IMR-90 (cell line): ENCODE data around the gene ADGRD1. TPM values are rescaled to one million over a fixed set of nuclear protein-coding genes. Genes with fewer than 3 reads are reported as not detected.

Experiments used
- ATAC-seq: fragments of 200-7000 bp; cut with Tn5 transposase; 2 replicates; pipeline ENCODE4 v1.9.1; 2020; ENCODE audit warnings: low read depth, mild to moderate bottlenecking, moderate library complexity
- BruUV-seq: library from RNA; stranded (reverse); fragments of 400-500 nt; replicated peaks from 2 replicates; lab custom pipeline; 2021; lab: Mats Ljungman, UMichigan
- CTCF ChIA-PET: fragments of 300-600 bp; formaldehyde crosslinking; extraction: SDS; loops from one replicate; lab custom pipeline; 2021; ENCODE audit warnings: antibody characterized with exemption; lab: Yijun Ruan, JAX
- POLR2A ChIA-PET: fragments of 300-600 bp; sonication (Branson Sonifier 250); formaldehyde crosslinking; loops from one replicate; lab custom pipeline; 2022; ENCODE audit warnings: antibody characterized with exemption; ENCODE audit not compliant: unreplicated experiment; lab: Charles Lee
- DNase-seq: peaks from one replicate; pipeline ENCODE4 v3.0.0; 2013
- H2AFZ ChIP-seq: replicated peaks from 2 replicates; pipeline ENCODE3; 2013; ENCODE audit warnings: low read length, mild to moderate bottlenecking; ENCODE audit not compliant: poor library complexity
- H2AK5ac ChIP-seq: 2 replicates; pipeline ENCODE4 v1.6.1; 2013; ENCODE audit warnings: low read depth, low read length, inconsistent platforms
- H2AK9ac ChIP-seq: replicated peaks from 2 replicates; pipeline ENCODE3; 2013; ENCODE audit warnings: mild to moderate bottlenecking, low read depth, low read length, moderate library complexity; ENCODE audit not compliant: poor library complexity
- H2BK120ac ChIP-seq: 2 replicates; pipeline ENCODE4 v1.6.1; 2013; ENCODE audit warnings: low read depth, low read length, inconsistent platforms
- H2BK15ac ChIP-seq: 3 replicates; pipeline ENCODE4 v1.6.1; 2013; ENCODE audit warnings: low read depth, low read length, inconsistent platforms
- H2BK20ac ChIP-seq: 2 replicates; pipeline ENCODE4 v1.6.1; 2013; ENCODE audit warnings: low read depth, mild to moderate bottlenecking, inconsistent platforms, low read length, moderate library complexity
- H2BK5ac ChIP-seq: 2 replicates; pipeline ENCODE4 v1.6.1; 2013; ENCODE audit warnings: mild to moderate bottlenecking, low read depth, low read length, inconsistent platforms; ENCODE audit not compliant: poor library complexity, severe bottlenecking
- H3K14ac ChIP-seq: replicated peaks from 2 replicates; pipeline ENCODE4 v1.6.1; 2013; ENCODE audit warnings: low read depth, low read length, inconsistent platforms
- H3K18ac ChIP-seq: 2 replicates; pipeline ENCODE4 v1.6.1; 2013; ENCODE audit warnings: low read depth, low read length, control low read depth
- H3K23ac ChIP-seq: 2 replicates; pipeline ENCODE4 v1.6.1; 2013; ENCODE audit warnings: low read depth, low read length, inconsistent platforms
- H3K27ac ChIP-seq: 2 replicates; pipeline ENCODE4 v1.5.1; 2013; ENCODE audit warnings: mild to moderate bottlenecking, control low read depth, low read length; ENCODE audit not compliant: insufficient read depth
- H3K27me3 ChIP-seq: 2 replicates; pipeline ENCODE4 v1.6.1; 2013; ENCODE audit warnings: low read length; ENCODE audit not compliant: control insufficient read depth, insufficient read depth
- H3K36me3 ChIP-seq: 2 replicates; pipeline ENCODE4 v1.6.1; 2013; ENCODE audit warnings: low read length, mixed read lengths; ENCODE audit not compliant: control insufficient read depth, insufficient read depth
- H3K4ac ChIP-seq: 2 replicates; pipeline ENCODE4 v1.6.1; 2013; ENCODE audit warnings: low read depth, low read length, inconsistent platforms
- H3K4me1 ChIP-seq: 2 replicates; pipeline ENCODE4 v1.6.1; 2013; ENCODE audit warnings: low read length, mixed read lengths; ENCODE audit not compliant: control insufficient read depth, insufficient read depth
- H3K4me2 ChIP-seq: 2 replicates; pipeline ENCODE4 v1.6.1; 2013; ENCODE audit warnings: low read depth, mild to moderate bottlenecking, control low read depth, low read length, moderate library complexity
- H3K4me3 ChIP-seq: 2 replicates; pipeline ENCODE4 v1.5.1; 2013; ENCODE audit warnings: low read depth, mild to moderate bottlenecking, control low read depth, low read length, moderate library complexity; ENCODE audit not compliant: insufficient read depth
- H3K56ac ChIP-seq: 2 replicates; pipeline ENCODE4 v1.6.1; 2013; ENCODE audit warnings: low read length, inconsistent platforms; ENCODE audit not compliant: insufficient read depth; ENCODE audit errors: extremely low read depth
- H3K79me1 ChIP-seq, 2 experiments: 2 replicates each; pipeline ENCODE4 v1.6.1; 2013; ENCODE audit warnings: low read length in 2 of 2, inconsistent platforms in 1 of 2, low read depth in 1 of 2
- H3K9ac ChIP-seq: 2 replicates; pipeline ENCODE4 v1.6.1; 2013; ENCODE audit warnings: low read depth, low read length, control low read depth
- H3K9me1 ChIP-seq: 2 replicates; pipeline ENCODE4 v1.6.1; 2013; ENCODE audit warnings: low read length, inconsistent platforms; ENCODE audit not compliant: insufficient read depth
- H3K9me3 ChIP-seq: 2 replicates; pipeline ENCODE4 v1.6.1; 2013; ENCODE audit warnings: low read length; ENCODE audit not compliant: control insufficient read depth, insufficient read depth
- H4K20me1 ChIP-seq: 2 replicates; pipeline ENCODE4 v1.6.1; 2013; ENCODE audit warnings: low read length, inconsistent platforms; ENCODE audit not compliant: insufficient read depth
- H4K5ac ChIP-seq: 2 replicates; pipeline ENCODE4 v1.6.1; 2013; ENCODE audit warnings: mild to moderate bottlenecking, low read depth, low read length, control low read depth
- H4K8ac ChIP-seq, 2 experiments: 2 replicates each; pipeline ENCODE4 v1.6.1; 2013; ENCODE audit warnings: low read depth in 2 of 2, low read length in 2 of 2, control low read depth in 1 of 2, inconsistent platforms in 1 of 2
- H4K91ac ChIP-seq: 2 replicates; pipeline ENCODE4 v1.6.1; 2013; ENCODE audit warnings: low read depth, low read length, inconsistent platforms; ENCODE audit not compliant: insufficient read depth
- MAFK ChIP-seq: IDR thresholded peaks from 2 replicates; pipeline ENCODE4 v1.6.1; 2012; ENCODE audit warnings: low read depth, low read length, improper control_type of control experiment
- MXI1 ChIP-seq: IDR thresholded peaks from 2 replicates; pipeline ENCODE4 v1.6.1; 2012; ENCODE audit warnings: low read depth, mild to moderate bottlenecking, low read length, moderate library complexity, borderline replicate concordance
- NFE2L2 ChIP-seq: fragments of 150-350 bp; IDR thresholded peaks from 2 replicates; pipeline ENCODE4 v1.6.1; 2016; ENCODE audit warnings: low read depth, mild to moderate bottlenecking, low read length
- RFX5 ChIP-seq: IDR thresholded peaks from 2 replicates; pipeline ENCODE4 v1.8.0; 2012; ENCODE audit warnings: low read depth, mild to moderate bottlenecking, low read length, moderate library complexity
- WGBS, 2 experiments: methylation state at CpG; one replicate each; pipeline versions ENCODE4 v1.1.5 to v1.1.7; 2013; ENCODE audit warnings: missing lambda C conversion rate in 2 of 2; ENCODE audit not compliant: insufficient read length in 1 of 2; ENCODE audit errors: extremely low coverage in 2 of 2; 5-methylcytosine and 5-hydroxymethylcytosine counted together
- dilution Hi-C: fragments of 300-500 bp; cut with HindIII; formaldehyde crosslinking; loops from one replicate; pipeline ENCODE4 v1.14.3; 2018; ENCODE audit warnings: low sequenced_read_pairs; ENCODE audit not compliant: unreplicated experiment
- in situ Hi-C: fragments of 300-500 bp; cut with MboI; formaldehyde crosslinking; loops from 3 replicates; pipeline ENCODE4 v1.14.3; 2019; ENCODE audit warnings: low sequenced_read_pairs, inconsistent platforms, mixed read lengths
- intact Hi-C: fragments of 100-400 bp; cut with micrococcal nuclease; formaldehyde crosslinking; loops from 2 replicates; pipeline ENCODE4 v1.10.0; 2022
- polyA plus RNA-seq, 3 experiments: library from polyadenylated mRNA; depleted of rRNA; stranded (reverse); fragments of >200 nt; gene quantifications; 2 replicates each; pipeline ENCODE4 v1.2.3, GENCODE V29; 2012; ENCODE audit warnings: low replicate concordance in 1 of 3
- total RNA-seq: library from RNA; depleted of rRNA; stranded (reverse); fragments of >200 nt; gene quantifications from 2 replicates; pipeline ENCODE4 v1.2.3, GENCODE V29; 2012

ADGRD1 gene
- total and polyA plus RNA-seq, 2 of the 4 experiments (the other 2 are of a cell fraction): not detected

DNA sequence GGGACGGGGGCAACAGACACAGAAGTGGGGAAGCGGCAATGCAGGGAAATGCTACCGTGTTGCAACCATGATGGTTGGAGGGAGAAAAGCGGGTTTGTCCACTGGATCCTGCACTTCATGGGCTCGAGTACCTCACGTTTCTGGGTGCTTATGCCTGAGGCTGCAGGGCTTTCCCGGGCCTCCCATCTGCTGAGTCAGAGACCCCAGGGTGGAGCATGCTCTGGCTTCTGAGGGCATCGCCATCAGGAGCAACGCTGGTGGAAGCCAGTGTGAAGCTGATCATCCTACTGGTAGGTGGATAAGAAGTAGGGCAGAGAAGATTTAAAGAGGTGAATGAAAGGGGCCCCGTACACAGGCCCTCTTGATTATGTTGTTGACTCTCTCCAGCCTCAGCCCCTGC, 5.0 kb upstream of the ADGRD1 start:
- H4K8ac ChIP-seq: no peak overlapping the region
- H3K4me1 ChIP-seq: no peaks in the 10 kb centered on the region
- H3K56ac ChIP-seq: no peak overlapping the region
- 80% methylated on average over 2 of the region's 10 CpGs; no CpG with 5 or more reads in 1 of the 2 experiments for WGBS, 2 experiments
- H2BK5ac ChIP-seq: no peak overlapping the region
- H3K4me2 ChIP-seq: no peak overlapping the region
- dilution Hi-C loops (no loop called here), in situ Hi-C loops (no loop called here), intact Hi-C loops (no loop called here)
- no peak overlapping the region for H3K27ac ChIP-seq
- H2BK120ac ChIP-seq: no peak overlapping the region
- no peak overlapping the region for H2BK20ac ChIP-seq
- no peaks in the 10 kb centered on the region for H3K27me3 ChIP-seq
- ChIA-PET CTCF (no interaction called here), POLR2A (no interaction called here)
- H4K91ac ChIP-seq: no peak overlapping the region
- H3K9me1 ChIP-seq: no peaks in the 10 kb centered on the region
- DNase-seq (no peak), ATAC-seq (no peak)
- no peak overlapping the region for H3K4me3 ChIP-seq
- H3K9ac ChIP-seq: no peak overlapping the region
- no peaks in the 10 kb centered on the region for H4K20me1 ChIP-seq
- H2AFZ ChIP-seq: no peak overlapping the region
- no peak overlapping the region for H3K14ac ChIP-seq
- no peak overlapping the region for H3K23ac ChIP-seq
- no peak overlapping the region for H3K4ac ChIP-seq
- no peak overlapping the region for H4K5ac ChIP-seq
- peaks cover 14% of the 10 kb centered on the region for H3K9me3 ChIP-seq
- no peaks in the 10 kb centered on the region for H3K36me3 ChIP-seq
- H2BK15ac ChIP-seq: no peak overlapping the region
- no peak overlapping the region for H2AK9ac ChIP-seq
- H3K79me1 ChIP-seq: no peaks in the 10 kb centered on the region
- BruUV-seq: no TSS peak
- H3K18ac ChIP-seq: no peak overlapping the region
- H2AK5ac ChIP-seq: no peak overlapping the region
- TF ChIP-seq RFX5 (no peak), MXI1 (no peak), MAFK (no peak), NFE2L2 (no peak)
